Panc1 (cell line): ENCODE results near the gene ZNF319. TPM values are rescaled to one million over a fixed set of nuclear protein-coding genes. Genes with fewer than 3 reads are reported as not detected.

Source experiments
- ATAC-seq: fragments of 200-7000 bp; cut with Tn5 transposase; 2 replicates; pipeline ENCODE4 v1.9.1; 2020; ENCODE audit warnings: mild to moderate bottlenecking, moderate library complexity
- BruUV-seq: library from RNA; stranded (reverse); fragments of 400-500 nt; replicated peaks from 2 replicates; lab custom pipeline; 2021; lab: Mats Ljungman, UMichigan
- CTCF ChIA-PET: fragments of 300-600 bp; sonication (Branson Sonifier 250); formaldehyde crosslinking; loops from one replicate; lab custom pipeline; 2022; ENCODE audit warnings: antibody characterized with exemption; lab: Charles Lee
- POLR2A ChIA-PET: fragments of 300-600 bp; sonication (Branson Sonifier 250); formaldehyde crosslinking; loops from one replicate; lab custom pipeline; 2022; ENCODE audit warnings: antibody characterized with exemption; lab: Charles Lee
- DNase-seq: peaks from one replicate; pipeline ENCODE4 v3.0.0-alpha.2; 2010; ENCODE audit warnings: low read depth, low spot score
- H3K27ac ChIP-seq: 2 replicates; pipeline ENCODE4 v1.5.1; 2011; ENCODE audit warnings: mild to moderate bottlenecking, low read length, inconsistent platforms
- H3K27me3 ChIP-seq: fragments of 200-500 bp; sonication (Bioruptor generic); 2 replicates; pipeline ENCODE4 v1.6.0; 2014; ENCODE audit warnings: low read length, inconsistent platforms; ENCODE audit not compliant: control insufficient read depth, insufficient read depth
- H3K36me3 ChIP-seq: fragments of 200-500 bp; sonication (Bioruptor generic); 2 replicates; pipeline ENCODE4 v1.5.1; 2014; ENCODE audit warnings: inconsistent platforms, mild to moderate bottlenecking, low read length, moderate library complexity; ENCODE audit not compliant: control insufficient read depth, insufficient read depth
- H3K4me1 ChIP-seq: 2 replicates; pipeline ENCODE4 v1.5.1; 2011; ENCODE audit warnings: inconsistent platforms, mild to moderate bottlenecking, low read length, moderate library complexity; ENCODE audit not compliant: control insufficient read depth, insufficient read depth
- H3K4me3 ChIP-seq, 2 experiments: 2 replicates each; pipeline ENCODE4 v1.5.1; 2011 to 2012; ENCODE audit warnings: low read depth in 2 of 2, low read length in 2 of 2, mild to moderate bottlenecking in 2 of 2, inconsistent platforms in 1 of 2, moderate library complexity in 1 of 2
- H3K9me3 ChIP-seq: fragments of 200-500 bp; sonication (Bioruptor generic); 2 replicates; pipeline ENCODE4 v1.5.1; 2014; ENCODE audit warnings: low read depth, mild to moderate bottlenecking, inconsistent platforms, low read length, moderate library complexity; ENCODE audit not compliant: control insufficient read depth, insufficient read depth
- POLR2AphosphoS5 ChIP-seq: IDR thresholded peaks from 2 replicates; pipeline ENCODE4 v1.6.1; 2012; ENCODE audit warnings: mild to moderate bottlenecking, low read depth, low read length, moderate library complexity
- REST ChIP-seq, 2 experiments: IDR thresholded peaks; 2 replicates each; pipeline ENCODE4 v1.6.1; 2011 to 2012; ENCODE audit warnings: low read depth in 2 of 2, control low read depth in 1 of 2, low read length in 1 of 2, mild to moderate bottlenecking in 1 of 2, moderate library complexity in 1 of 2; ENCODE audit not compliant: insufficient read depth in 1 of 2
- SIN3A ChIP-seq: IDR thresholded peaks from 2 replicates; pipeline ENCODE4 v1.6.1; 2012; ENCODE audit warnings: low read depth, mild to moderate bottlenecking, low read length, moderate library complexity, borderline replicate concordance; ENCODE audit not compliant: insufficient read depth
- TCF7L2 ChIP-seq: IDR thresholded peaks from 2 replicates; pipeline ENCODE4 v1.6.1; 2011; ENCODE audit warnings: mild to moderate bottlenecking, low read depth, low read length, inconsistent platforms
- in situ Hi-C: cut with HindIII; loops from 2 replicates; pipeline ENCODE4 v1.10.0; 2016; ENCODE audit warnings: low sequenced_read_pairs, low pct_unique_long_range_greater_than_20kb
- intact Hi-C: fragments of 100-400 bp; cut with micrococcal nuclease; formaldehyde crosslinking; loops from one replicate; pipeline ENCODE4 v1.10.0; 2022; ENCODE audit not compliant: unreplicated experiment
- total RNA-seq: library from RNA; stranded (reverse); gene quantifications from one replicate; pipeline ENCODE4 v1.2.1, GENCODE V29; 2021; ENCODE audit not compliant: unreplicated experiment
- TF ChIP-seq, protein P1 (sequence below): fragments of 450-650 bp; IDR thresholded peaks from 2 replicates; pipeline ENCODE4 v1.5.1; 2017; ENCODE audit warnings: mild to moderate bottlenecking

Gene ZNF319
- total RNA-seq, 1 experiment from 2014 or later = 6.5 TPM

GRCh38 chr16:58042001-58042885 is 41.8 kb upstream of the ZNF319 start:
- intact Hi-C loops = no loop called here
- Histone ChIP-seq H3K4me3 (no peak overlapping the region), H3K36me3 (no peaks in the 10 kb centered on the region), H3K27me3 (no peaks in the 10 kb centered on the region), H3K27ac (no peak overlapping the region), H3K9me3 (no peaks in the 10 kb centered on the region), H3K4me1 (no peaks in the 10 kb centered on the region)
- DNase-seq (no peak), ATAC-seq (no peak)
- in situ Hi-C loops = no loop called here
- ChIA-PET POLR2A (no interaction called here), CTCF (interaction anchor here (0.6 kb wide), 1 partner anchor 460 kb away, joined by 3 read pairs; no protein-coding TSS in a partner anchor)
- no peak for TF ChIP-seq TCF7L2
- TF ChIP-seq REST (IDR thresholded peaks at IDR 0.05; ENCODE audit: insufficient read depth in 1 of 2, low read depth in 2 of 2, low read length in 1 of 2) = no peak
- TF ChIP-seq POLR2AphosphoS5 = no peak
- TF ChIP-seq SIN3A = no peak
- TF ChIP-seq, protein P1, sequence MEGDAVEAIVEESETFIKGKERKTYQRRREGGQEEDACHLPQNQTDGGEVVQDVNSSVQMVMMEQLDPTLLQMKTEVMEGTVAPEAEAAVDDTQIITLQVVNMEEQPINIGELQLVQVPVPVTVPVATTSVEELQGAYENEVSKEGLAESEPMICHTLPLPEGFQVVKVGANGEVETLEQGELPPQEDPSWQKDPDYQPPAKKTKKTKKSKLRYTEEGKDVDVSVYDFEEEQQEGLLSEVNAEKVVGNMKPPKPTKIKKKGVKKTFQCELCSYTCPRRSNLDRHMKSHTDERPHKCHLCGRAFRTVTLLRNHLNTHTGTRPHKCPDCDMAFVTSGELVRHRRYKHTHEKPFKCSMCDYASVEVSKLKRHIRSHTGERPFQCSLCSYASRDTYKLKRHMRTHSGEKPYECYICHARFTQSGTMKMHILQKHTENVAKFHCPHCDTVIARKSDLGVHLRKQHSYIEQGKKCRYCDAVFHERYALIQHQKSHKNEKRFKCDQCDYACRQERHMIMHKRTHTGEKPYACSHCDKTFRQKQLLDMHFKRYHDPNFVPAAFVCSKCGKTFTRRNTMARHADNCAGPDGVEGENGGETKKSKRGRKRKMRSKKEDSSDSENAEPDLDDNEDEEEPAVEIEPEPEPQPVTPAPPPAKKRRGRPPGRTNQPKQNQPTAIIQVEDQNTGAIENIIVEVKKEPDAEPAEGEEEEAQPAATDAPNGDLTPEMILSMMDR = no peak
- BruUV-seq = no TSS peak

- in situ Hi-C loops = no loop called here
- TF ChIP-seq, protein P1 = no peak
- no peak for TF ChIP-seq POLR2AphosphoS5
- BruUV-seq = no TSS peak
- no peaks in the 10 kb centered on the region for H3K4me1 ChIP-seq
- intact Hi-C loops = no loop called here
- no peaks in the 10 kb centered on the region for H3K9me3 ChIP-seq
- no peaks in the 10 kb centered on the region for H3K27me3 ChIP-seq
- ChIA-PET CTCF (interaction anchor here (0.6 kb wide), 1 partner anchor 459 kb away, joined by 3 read pairs; no protein-coding TSS in a partner anchor), POLR2A (no interaction called here)
- no peak for DNase-seq
- H3K36me3 ChIP-seq = no peaks in the 10 kb centered on the region
- no peak overlapping the region for H3K4me3 ChIP-seq
- no peak for ATAC-seq
- H3K27ac ChIP-seq = no peak overlapping the region
These were observed 41.1 kb upstream of the ZNF319 start for GRCh38 chr16:58041628-58041955.
